H54 (cell line): Measurements from ENCODE around the gene PIP5K1C.

ENCODE experiments used
- DNase-seq: peaks from one replicate; pipeline ENCODE4 v3.0.0; 2011; ENCODE audit warnings: low spot score, mixed read lengths; ENCODE audit not compliant: insufficient read length
- FAIRE-seq: peaks from 3 replicates; lab custom pipeline; 2011; peaks lifted over from hg19 to GRCh38; lab: Jason Lieb, UNC
- POLR2A ChIP-seq: IDR thresholded peaks from 2 replicates; pipeline ENCODE4 v1.6.1; 2011; ENCODE audit warnings: low read depth, mild to moderate bottlenecking, low read length

PIP5K1C gene

GRCh38 chr19:3683405-3684053 is 16.7 kb downstream of the PIP5K1C start:
- TF ChIP-seq POLR2A = no peak
- no peak for DNase-seq

GRCh38 chr19:3682741-3683404 is 17.4 kb downstream of the PIP5K1C start:
- no peak for TF ChIP-seq POLR2A
- DNase-seq = no peak
- FAIRE-seq = no peak

More at GRCh38 chr19:3683405-3684053, 16.7 kb downstream of the PIP5K1C start:
- no peak for FAIRE-seq

DNA sequence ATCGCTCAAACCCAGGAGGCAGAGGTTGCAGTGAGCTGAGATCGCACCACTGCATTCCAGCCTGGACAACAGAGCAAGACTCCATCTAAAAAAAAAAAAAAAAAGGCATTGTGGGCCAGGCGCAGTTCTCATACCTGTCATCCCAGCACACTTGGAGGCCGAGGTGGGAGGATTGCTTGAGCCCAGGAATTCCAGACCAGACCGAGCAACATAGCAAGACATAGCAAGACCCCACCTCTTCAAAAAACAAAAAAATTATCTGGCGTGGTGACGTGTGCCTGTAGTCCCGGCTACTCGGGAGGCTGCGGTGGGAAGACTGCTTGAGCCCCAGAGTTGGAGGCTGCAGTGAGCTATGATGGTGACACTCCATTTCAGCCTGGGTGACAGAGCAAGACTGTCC is 18.0 kb downstream of the PIP5K1C start:
- DNase-seq (no peak), FAIRE-seq (no peak)
- TF ChIP-seq POLR2A = no peak

DNA sequence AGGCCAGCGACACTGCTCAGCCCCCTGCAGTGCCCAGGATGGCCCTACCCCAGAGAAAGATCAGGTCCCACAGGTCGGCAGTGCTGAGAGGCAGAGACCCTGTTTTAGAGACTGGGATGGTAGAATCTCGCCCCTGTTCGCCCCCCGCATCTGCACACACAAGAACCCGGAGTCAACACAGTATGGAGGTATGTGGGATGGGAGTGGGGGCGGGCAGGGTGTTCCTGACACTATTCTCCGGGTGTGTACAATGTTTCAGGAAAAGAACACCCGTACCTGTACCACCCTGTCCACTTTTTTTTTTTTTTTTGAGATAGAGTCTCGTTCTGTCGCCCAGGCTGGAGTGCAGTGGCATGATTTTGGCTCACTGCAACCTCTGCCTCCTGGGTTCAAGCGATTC is 19.3 kb downstream of the PIP5K1C start:
- TF ChIP-seq POLR2A = no peak
- no peak for DNase-seq
- FAIRE-seq = no peak

DNA sequence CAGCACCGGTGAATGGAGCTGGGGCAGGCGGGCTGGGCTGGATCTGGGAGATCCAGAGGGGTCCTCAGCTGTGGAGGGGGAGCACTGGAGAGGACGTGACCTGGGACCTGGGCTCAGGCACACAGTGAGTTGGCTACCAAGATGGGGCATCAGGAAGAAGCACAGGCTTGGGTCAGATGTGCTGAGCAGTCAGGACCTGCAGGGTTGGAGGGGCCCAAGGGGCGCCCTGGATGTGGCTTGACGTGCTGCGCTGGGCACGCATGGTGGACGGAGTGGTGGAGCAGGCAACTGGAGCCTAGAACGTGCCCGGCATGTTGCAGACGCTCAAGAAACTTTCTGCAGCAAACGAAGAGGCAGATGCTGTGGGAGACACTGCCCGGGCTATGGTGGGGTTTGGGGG is 20.7 kb downstream of the PIP5K1C start:
- no peak for DNase-seq
- FAIRE-seq = no peak
- TF ChIP-seq POLR2A = no peak

DNA sequence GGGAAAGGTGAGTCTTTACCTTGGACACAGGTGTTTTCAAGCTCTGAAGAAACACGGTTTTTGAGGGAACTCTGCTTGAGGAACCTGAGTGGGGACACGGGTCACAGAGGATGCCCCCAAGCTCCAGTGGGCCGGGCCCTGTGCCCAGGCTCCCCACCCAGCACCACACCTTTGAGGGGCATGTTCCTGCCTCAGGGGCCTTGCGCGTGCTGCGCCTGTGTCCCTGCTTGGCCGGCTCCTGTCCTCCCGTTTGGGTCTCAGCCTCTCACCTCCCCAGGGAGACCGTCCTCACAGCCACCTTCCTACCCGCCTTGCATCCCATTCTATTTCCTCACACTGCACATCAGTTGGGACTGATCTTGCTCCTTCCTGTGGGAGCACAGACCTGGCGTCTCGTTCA is 21.1 kb downstream of the PIP5K1C start:
- no peak for DNase-seq
- no peak for TF ChIP-seq POLR2A
- no peak for FAIRE-seq

DNA sequence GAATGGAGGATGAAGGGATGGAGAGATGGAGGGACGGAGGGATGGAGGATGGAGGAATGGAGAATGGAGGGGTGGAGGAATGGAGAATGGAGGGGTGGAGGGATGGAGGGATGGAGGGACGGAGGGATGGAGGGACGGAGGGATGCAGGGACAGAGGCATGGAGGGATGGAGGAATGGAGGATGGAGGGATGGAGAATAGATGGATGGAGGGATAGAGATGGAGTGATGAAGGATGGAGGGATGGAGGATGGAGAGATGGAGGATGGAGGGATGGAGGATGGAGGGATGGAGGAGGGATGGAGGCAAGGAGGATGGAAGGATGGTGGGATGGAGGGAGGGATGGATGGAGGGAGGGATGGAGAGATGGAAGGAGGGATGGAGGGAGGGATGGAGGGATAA is 22.1 kb downstream of the PIP5K1C start:
- DNase-seq (no peak), FAIRE-seq (no peak)
- no peak for TF ChIP-seq POLR2A

DNA sequence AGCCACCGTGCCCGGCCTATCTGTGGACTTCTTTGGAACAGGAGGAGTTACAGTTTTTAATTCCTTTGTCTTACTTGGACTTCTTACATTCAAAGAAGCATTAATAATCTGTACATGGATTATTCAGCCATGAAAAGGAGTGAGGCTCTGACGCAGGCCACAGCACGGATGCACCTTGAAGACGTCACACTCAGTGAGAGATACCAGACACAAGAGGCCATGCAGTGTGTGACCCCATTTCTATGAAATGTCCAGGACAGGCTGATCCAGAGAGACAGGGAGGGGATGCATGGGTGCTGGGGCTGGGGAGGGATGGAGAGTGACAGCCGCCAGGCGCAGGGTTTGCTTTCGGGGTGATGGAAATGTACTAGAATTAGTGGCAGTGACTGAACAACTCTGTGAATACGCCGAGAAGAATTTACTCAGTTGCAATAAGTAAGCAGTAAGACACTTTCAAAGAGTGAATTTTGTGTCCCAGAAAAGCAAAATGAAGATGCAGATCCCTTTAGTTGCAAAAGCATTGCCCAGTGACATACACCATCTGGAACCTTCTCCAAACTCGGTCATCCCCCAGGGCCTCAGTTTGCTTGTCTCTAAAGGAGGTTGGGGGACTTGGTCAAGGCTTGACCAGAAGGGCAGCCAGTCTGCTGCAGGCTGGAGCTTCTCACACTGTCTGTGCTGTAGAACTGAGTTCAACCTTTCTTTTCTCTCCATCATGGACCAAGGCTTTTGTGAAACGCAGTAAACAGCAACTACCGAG is 25.3 kb downstream of the PIP5K1C start:
- no peak for DNase-seq
- TF ChIP-seq POLR2A = no peak
- FAIRE-seq = no peak

- no peak for TF ChIP-seq POLR2A
- no peak for DNase-seq
- no peak for FAIRE-seq
Observed at GRCh38 chr19:3673506-3674439, 26.5 kb downstream of the PIP5K1C start.

GRCh38 chr19:3672993-3673392 is 27.3 kb downstream of the PIP5K1C start:
- no peak for FAIRE-seq
- TF ChIP-seq POLR2A = no peak
- DNase-seq = no peak

DNA sequence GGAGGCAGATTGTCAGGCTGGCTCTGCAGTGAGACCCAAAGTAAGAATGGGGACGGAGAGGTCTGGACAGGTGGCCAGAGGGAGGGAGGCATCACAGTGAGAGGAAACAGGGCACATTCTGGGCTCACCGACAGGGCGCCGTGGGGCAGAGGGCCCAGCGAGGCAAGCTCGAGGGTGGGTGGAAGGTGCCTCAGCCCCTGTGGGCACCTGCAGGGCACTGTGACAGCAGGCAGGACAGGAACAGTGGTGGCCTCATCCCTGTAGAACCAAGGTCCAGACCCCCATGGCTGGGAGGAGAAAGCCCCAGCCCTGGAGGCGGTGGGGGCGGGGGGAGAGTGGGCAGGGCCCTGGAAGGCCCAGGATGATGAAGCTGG is 27.7 kb downstream of the PIP5K1C start:
- TF ChIP-seq POLR2A = no peak
- DNase-seq = no peak
- FAIRE-seq = no peak

DNA sequence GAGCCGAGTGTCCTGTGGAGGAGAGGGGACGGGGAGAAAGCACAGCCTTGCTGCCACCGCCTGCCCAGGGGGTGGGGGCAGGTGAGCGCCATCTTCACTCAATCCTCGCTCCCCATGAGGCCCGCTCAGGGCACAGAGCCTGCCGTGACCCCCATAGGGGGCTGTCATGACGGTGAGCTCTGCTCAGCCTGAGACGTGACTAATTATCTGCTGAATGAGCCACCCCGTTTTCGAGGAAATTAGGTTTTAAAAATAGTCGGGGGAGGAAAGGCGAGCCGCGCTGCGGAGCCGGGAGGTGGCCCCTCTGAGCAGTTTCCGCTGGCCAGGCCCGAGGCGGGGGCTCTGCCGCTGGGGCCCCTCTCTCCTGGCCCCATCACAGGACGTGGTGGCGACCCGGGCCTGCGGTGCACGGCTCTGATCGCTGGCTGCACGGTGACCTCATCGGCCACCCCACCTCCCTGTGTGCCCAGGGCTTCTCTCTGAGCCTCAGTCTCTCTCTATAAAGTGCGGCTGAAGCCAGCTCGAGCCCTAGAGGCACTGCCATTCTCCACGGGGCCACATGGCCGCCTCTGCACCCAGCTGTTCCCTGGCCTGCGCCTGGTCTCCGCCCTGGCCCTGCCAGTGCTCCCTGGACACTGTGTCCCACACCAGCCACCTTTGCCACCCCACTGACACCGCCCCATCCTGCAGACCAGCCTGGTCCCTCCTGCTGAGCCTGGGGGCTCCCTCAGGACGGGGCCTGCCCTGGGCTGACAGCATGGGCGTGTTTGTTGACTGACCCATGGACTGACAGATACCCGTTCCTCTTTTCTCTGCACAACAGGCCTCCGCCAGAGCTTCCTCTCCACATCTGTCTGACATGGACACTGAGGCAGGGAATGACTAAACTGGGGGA is 28.3 kb downstream of the PIP5K1C start:
- DNase-seq = no peak
- TF ChIP-seq POLR2A = no peak
- no peak for FAIRE-seq
